Measurements from ENCODE around the gene GLIS1.
A peak's percentile ranks its signal among the peaks of the same experiment; 100 is the strongest.

GLIS1 gene

GRCh38 chr1:53735681-53736080 is 3.3 kb downstream of the GLIS1 start:
- DNase-seq: no peak

GRCh38 chr1:53735261-53735660 is 3.7 kb downstream of the GLIS1 start:
- no peak for DNase-seq

GRCh38 chr1:53734650-53735211 is 4.2 kb downstream of the GLIS1 start:
- DNase-seq: no peak

- DNase-seq: no peak
These were observed 4.9 kb downstream of the GLIS1 start for GRCh38 chr1:53733975-53734649.

- DNase-seq: no peak
These were observed 5.5 kb downstream of the GLIS1 start for GRCh38 chr1:53733447-53733931.

GRCh38 chr1:53732912-53733317 is 6.0 kb downstream of the GLIS1 start:
- no peak for DNase-seq

- no peak for DNase-seq
These were observed 6.6 kb downstream of the GLIS1 start for GRCh38 chr1:53732409-53732808.

- no peak for DNase-seq
These were observed 7.1 kb downstream of the GLIS1 start for GRCh38 chr1:53731779-53732305.

GRCh38 chr1:53731043-53731600 is 7.8 kb downstream of the GLIS1 start:
- no peak for DNase-seq

- no peak for DNase-seq
These were observed 8.6 kb downstream of the GLIS1 start for GRCh38 chr1:53730224-53730865.

GRCh38 chr1:53729456-53730223 is 9.3 kb downstream of the GLIS1 start:
- no peak for DNase-seq

- no peak for DNase-seq
These were observed 10.1 kb downstream of the GLIS1 start for GRCh38 chr1:53728702-53729455.

GRCh38 chr1:53728196-53728595 is 10.8 kb downstream of the GLIS1 start:
- DNase-seq: no peak

GRCh38 chr1:53727461-53728092 is 11.4 kb downstream of the GLIS1 start:
- DNase-seq: peak in 1 of 2 donors; percentile 1

- no peak for DNase-seq
These were observed 12.9 kb downstream of the GLIS1 start for GRCh38 chr1:53726009-53726600.

GRCh38 chr1:53725238-53725689 is 13.7 kb downstream of the GLIS1 start:
- no peak for DNase-seq

GRCh38 chr1:53722025-53722424 is 16.9 kb downstream of the GLIS1 start:
- DNase-seq: no peak

GRCh38 chr1:53721088-53721487 is 17.9 kb downstream of the GLIS1 start:
- DNase-seq: no peak

GRCh38 chr1:53719469-53719868 is 19.5 kb downstream of the GLIS1 start:
- DNase-seq: no peak

- DNase-seq: no peak
These were observed 20.5 kb downstream of the GLIS1 start for GRCh38 chr1:53718443-53718842.

Data from hippocampal formation (tissue), 2 donors.